BLaER1 treated with 17β-estradiol and CSF1 and Interleukin-3, amounts not matched to agents 10 nM and 100 nM (cell line): ENCODE results near the gene SLC22A14.

ENCODE experiments used
- H3K27ac ChIP-seq, 11 experiments: shearing (Covaris generic); formaldehyde crosslinking; 2 replicates each; pipeline ENCODE4 v1.8.1; 2022
- H3K27me3 ChIP-seq, 11 experiments: shearing (Covaris generic); formaldehyde crosslinking; 2 replicates each; pipeline ENCODE4 v1.8.1; 2022
- H3K36me3 ChIP-seq, 11 experiments: shearing (Covaris generic); formaldehyde crosslinking; 2 replicates each; pipeline ENCODE4 v1.8.1; 2022
- H3K4me1 ChIP-seq, 10 experiments: shearing (Covaris generic); formaldehyde crosslinking; 2 replicates each; pipeline ENCODE4 v1.8.1; 2022
- H3K4me2 ChIP-seq, 11 experiments: shearing (Covaris generic); formaldehyde crosslinking; 2 replicates each; pipeline ENCODE4 v1.8.1; 2022
- H3K4me3 ChIP-seq, 10 experiments: shearing (Covaris generic); formaldehyde crosslinking; 2 replicates each; pipeline ENCODE4 v1.8.1; 2022
- H3K9ac ChIP-seq, 11 experiments: shearing (Covaris generic); formaldehyde crosslinking; 2 replicates each; pipeline ENCODE4 v1.8.1; 2022
- H3K9me3 ChIP-seq, 11 experiments: shearing (Covaris generic); formaldehyde crosslinking; replicated peaks in 1 of 11; 2 replicates each; pipeline ENCODE4 v1.8.1; 2022
- H4K20me1 ChIP-seq, 11 experiments: shearing (Covaris generic); formaldehyde crosslinking; 2 replicates each; pipeline ENCODE4 v1.8.1; 2022
- Cebpa-rat ChIP-seq, 11 experiments: shearing (Covaris generic); IDR thresholded peaks; 2 replicates each; pipeline ENCODE4 v1.8.1; 2022

SLC22A14 gene

DNA sequence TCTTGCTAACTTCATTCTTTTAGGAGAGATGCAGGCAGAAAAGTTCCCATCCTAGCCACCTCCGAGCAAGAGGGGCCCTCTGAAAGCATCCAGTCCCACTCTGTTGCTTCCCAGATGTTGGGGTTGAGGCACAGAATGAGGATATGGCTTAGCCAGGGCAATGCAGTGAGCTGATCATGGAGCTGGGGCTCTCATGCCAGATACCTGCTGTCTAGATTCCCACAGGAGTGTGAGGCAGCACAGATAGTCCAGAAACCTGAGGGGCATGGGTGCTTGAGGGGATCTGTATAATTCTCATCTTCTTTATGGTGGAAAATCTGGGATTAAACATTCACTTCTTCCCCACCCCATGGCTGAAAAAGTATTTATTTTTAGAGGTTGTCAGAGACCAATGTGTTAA, 15.3 kb upstream of the SLC22A14 start:
- H4K20me1 ChIP-seq = peaks cover 0 to 10% (median 0%) of the 10 kb centered on the region in 11 experiments; a peak in 2 of 22 replicates
- H3K4me3 ChIP-seq = no peak overlapping the region
- peak overlapping the region in 7 of 11 experiments; percentile 31 to 71 (median 52); a peak in 10 of 22 replicates for H3K27ac ChIP-seq
- H3K36me3 ChIP-seq = peaks cover 0 to 10% (median 0%) of the 10 kb centered on the region in 11 experiments; a peak in 2 of 22 replicates
- H3K9ac ChIP-seq = no peak overlapping the region
- no peaks in the 10 kb centered on the region for H3K27me3 ChIP-seq
- H3K4me2 ChIP-seq = peak overlapping the region; percentile 1 to 96 (median 84); a peak in 20 of 22 replicates
- TF ChIP-seq Cebpa-rat (IDR thresholded peaks at IDR 0.05) = no peak
- H3K9me3 ChIP-seq = 0 out of 22 replicates have a peak, but pooled peaks cover 0 to under 1% (median 0%) of the 10 kb centered on the region in 11 experiments
- peaks cover 29 to 46% (median 36%) of the 10 kb centered on the region in 10 experiments for H3K4me1 ChIP-seq

DNA sequence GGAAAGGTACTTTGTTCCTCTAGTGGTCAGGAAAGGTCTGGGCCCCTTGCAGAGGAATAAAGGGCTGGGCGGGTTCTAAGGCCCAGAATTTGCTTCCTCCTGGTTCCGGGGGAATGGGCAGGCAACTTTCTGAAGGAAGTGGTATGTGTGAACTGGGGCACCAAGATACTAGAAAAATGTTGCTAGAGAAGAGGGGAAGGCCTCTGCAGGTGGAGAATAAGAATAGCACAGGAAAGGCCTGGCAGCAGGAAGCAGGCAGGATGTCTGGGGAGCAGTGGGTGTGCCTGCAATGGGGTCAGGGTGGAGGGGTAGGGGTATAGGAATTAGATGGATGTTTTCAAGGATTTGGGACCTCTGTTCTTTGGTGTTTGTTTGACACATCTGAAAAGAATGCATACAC, 14.4 kb upstream of the SLC22A14 start:
- peak overlapping the region in 6 of 11 experiments; percentile 5 to 53 (median 34); a peak in 9 of 22 replicates for H3K9ac ChIP-seq
- peak overlapping the region in 9 of 11 experiments; percentile 10 to 71 (median 54); a peak in 15 of 22 replicates for H3K27ac ChIP-seq
- no peaks in the 10 kb centered on the region for H3K27me3 ChIP-seq
- H3K9me3 ChIP-seq = 0 out of 22 replicates have a peak, but pooled peaks cover 0 to under 1% (median 0%) of the 10 kb centered on the region in 11 experiments
- peaks cover 0 to 10% (median 0%) of the 10 kb centered on the region in 11 experiments; a peak in 2 of 22 replicates for H3K36me3 ChIP-seq
- H3K4me3 ChIP-seq = peak overlapping the region in 2 of 10 experiments; percentile 7 to 12; a peak in 2 of 20 replicates
- peaks cover 0 to 10% (median 0%) of the 10 kb centered on the region in 11 experiments; a peak in 1 of 22 replicates for H4K20me1 ChIP-seq
- peak overlapping the region; percentile 64 to 96 (median 84) for H3K4me2 ChIP-seq
- H3K4me1 ChIP-seq = peaks cover 29 to 54% (median 45%) of the 10 kb centered on the region in 10 experiments
- no peak for TF ChIP-seq Cebpa-rat (IDR thresholded peaks at IDR 0.05)

DNA sequence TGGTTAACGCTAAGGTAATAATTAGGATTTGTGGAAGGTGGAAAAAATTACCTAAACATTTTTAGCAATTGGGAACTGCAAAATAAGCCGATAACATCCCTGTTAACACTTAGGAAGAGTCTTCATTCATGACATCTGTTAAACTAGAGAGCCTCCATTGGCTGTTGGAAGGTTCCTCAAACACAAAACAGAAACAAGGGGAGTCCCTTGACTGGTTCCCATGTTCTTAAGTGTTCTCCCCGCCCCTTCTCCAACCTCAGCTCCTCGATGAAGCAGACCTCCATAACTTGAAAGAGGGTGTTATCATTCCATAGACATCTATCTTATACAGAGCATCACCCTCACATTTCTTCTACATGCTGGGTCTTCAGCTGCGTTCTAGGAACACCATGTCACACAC, 14.0 kb upstream of the SLC22A14 start:
- Histone ChIP-seq H3K4me1 (peaks cover 29 to 59% (median 49%) of the 10 kb centered on the region in 10 experiments), H3K27ac (peak overlapping the region in 9 of 11 experiments; percentile 10 to 71 (median 54); a peak in 17 of 22 replicates)
- no peak for TF ChIP-seq Cebpa-rat (IDR thresholded peaks at IDR 0.05)

DNA sequence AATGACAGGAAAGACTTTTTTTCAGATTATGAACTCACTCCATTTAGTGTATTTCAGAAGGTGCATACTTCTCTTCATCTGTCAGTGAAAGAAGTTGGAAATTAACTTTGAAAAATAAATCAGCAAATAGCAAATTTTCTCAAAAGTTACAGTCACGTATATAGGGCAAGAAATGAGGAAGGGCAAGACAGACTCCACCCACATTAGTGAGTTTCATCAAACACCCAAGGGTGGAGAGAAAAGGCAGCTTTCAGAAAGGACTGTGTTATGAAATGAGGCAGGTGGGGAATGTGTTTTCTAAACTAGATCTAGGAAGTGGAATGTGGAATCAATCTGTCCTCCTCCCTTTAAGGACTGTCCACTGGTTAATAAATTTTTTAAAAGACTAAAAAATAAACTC, 13.6 kb upstream of the SLC22A14 start:
- Histone ChIP-seq H3K4me1 (peaks cover 29 to 63% (median 53%) of the 10 kb centered on the region in 10 experiments), H3K27me3 (no peaks in the 10 kb centered on the region), H3K9me3 (peaks cover 0 to 9% (median 0%) of the 10 kb centered on the region in 11 experiments; a peak in 2 of 22 replicates), H3K36me3 (peaks cover 0 to 10% (median 0%) of the 10 kb centered on the region in 11 experiments; a peak in 2 of 22 replicates), H3K4me2 (peak overlapping the region; percentile 64 to 96 (median 84)), H4K20me1 (peaks cover 0 to 10% (median 0%) of the 10 kb centered on the region in 11 experiments; a peak in 1 of 22 replicates), H3K4me3 (peak overlapping the region in 2 of 10 experiments; percentile 19 to 23; a peak in 4 of 20 replicates), H3K9ac (peak overlapping the region in 6 of 11 experiments; percentile 4 to 41 (median 20); a peak in 5 of 22 replicates), H3K27ac (peak overlapping the region in 9 of 11 experiments; percentile 10 to 71 (median 54); a peak in 18 of 22 replicates)
- TF ChIP-seq Cebpa-rat (IDR thresholded peaks at IDR 0.05) = no peak

More for the DNA sequence above, 14.0 kb upstream of the SLC22A14 start:
- Histone ChIP-seq H3K4me3 (peak overlapping the region in 2 of 10 experiments; percentile 19 to 23; a peak in 5 of 20 replicates), H3K36me3 (peaks cover 0 to 10% (median 0%) of the 10 kb centered on the region in 11 experiments; a peak in 2 of 22 replicates), H3K9me3 (peaks cover 0 to 5% (median 0%) of the 10 kb centered on the region in 11 experiments; a peak in 2 of 22 replicates), H3K27me3 (no peaks in the 10 kb centered on the region), H4K20me1 (peaks cover 0 to 10% (median 0%) of the 10 kb centered on the region in 11 experiments; a peak in 1 of 22 replicates), H3K9ac (peak overlapping the region in 5 of 11 experiments; percentile 4 to 41 (median 19); a peak in 6 of 22 replicates), H3K4me2 (peak overlapping the region; percentile 64 to 96 (median 84))

DNA sequence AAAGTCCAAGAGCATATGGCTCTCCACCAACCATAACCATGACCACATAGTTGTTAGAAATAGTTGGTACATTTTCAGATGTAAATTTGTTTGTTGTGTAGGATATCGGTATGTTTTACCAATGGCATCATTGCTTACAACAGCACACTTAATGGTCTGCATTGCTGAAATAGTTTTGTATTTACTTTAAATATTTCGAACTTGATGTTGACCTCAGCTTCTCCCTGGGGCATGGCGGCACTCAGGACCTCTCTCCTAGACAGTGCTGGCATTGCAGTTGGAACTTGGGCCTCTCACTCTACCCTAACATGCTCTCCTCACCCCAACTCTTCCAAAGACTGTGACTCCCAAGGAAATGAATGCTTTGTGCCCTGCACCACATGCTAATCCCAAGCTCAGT, 11.5 kb upstream of the SLC22A14 start:
- no peak overlapping the region for H3K4me2 ChIP-seq
- no peak overlapping the region for H3K4me3 ChIP-seq
- H3K9ac ChIP-seq = no peak overlapping the region
- H3K27ac ChIP-seq = no peak overlapping the region
- H3K36me3 ChIP-seq = peaks cover 0 to 26% (median 0%) of the 10 kb centered on the region in 11 experiments; a peak in 5 of 22 replicates
- peaks cover 29 to 60% (median 53%) of the 10 kb centered on the region in 10 experiments for H3K4me1 ChIP-seq
- no peaks in the 10 kb centered on the region for H4K20me1 ChIP-seq
- no peak for TF ChIP-seq Cebpa-rat (IDR thresholded peaks at IDR 0.05)
- H3K9me3 ChIP-seq = peaks cover 0 to 12% (median 0%) of the 10 kb centered on the region in 11 experiments; a peak in 2 of 22 replicates
- H3K27me3 ChIP-seq = no peaks in the 10 kb centered on the region

DNA sequence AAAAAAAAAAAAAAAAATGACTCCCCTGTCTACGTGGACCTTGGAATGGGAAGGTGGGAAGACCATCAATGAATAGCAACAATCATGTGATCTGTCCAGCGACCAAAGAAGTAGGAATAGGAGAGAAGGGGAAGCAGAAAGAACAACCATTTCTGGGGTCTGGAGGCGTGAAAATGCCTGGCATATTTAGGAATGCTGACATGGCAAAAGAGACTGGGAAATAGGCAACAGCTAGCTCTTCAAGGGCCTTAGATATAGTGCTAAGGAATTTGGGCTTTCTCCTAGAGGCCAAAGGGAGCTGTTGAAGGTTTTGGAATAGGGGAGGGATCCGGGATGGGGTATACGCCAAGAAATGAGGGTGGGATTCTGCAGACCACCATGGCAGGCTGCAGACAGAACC, 10.5 kb upstream of the SLC22A14 start:
- H3K9me3 ChIP-seq = peaks cover 0 to 12% (median 0%) of the 10 kb centered on the region in 11 experiments; a peak in 2 of 22 replicates
- H3K9ac ChIP-seq = no peak overlapping the region
- H3K36me3 ChIP-seq = peaks cover 0 to 36% (median 0%) of the 10 kb centered on the region in 11 experiments; a peak in 5 of 22 replicates
- H3K27me3 ChIP-seq = no peaks in the 10 kb centered on the region
- peak overlapping the region in 8 of 11 experiments; percentile 46 to 77 (median 58); a peak in 12 of 22 replicates for H3K4me2 ChIP-seq
- no peak overlapping the region for H3K4me3 ChIP-seq
- H3K4me1 ChIP-seq = peaks cover 27 to 53% (median 50%) of the 10 kb centered on the region in 10 experiments
- H3K27ac ChIP-seq = peak overlapping the region in 2 of 11 experiments; percentile 4 to 29; a peak in 2 of 22 replicates
- no peak for TF ChIP-seq Cebpa-rat (IDR thresholded peaks at IDR 0.05)
- no peaks in the 10 kb centered on the region for H4K20me1 ChIP-seq

DNA sequence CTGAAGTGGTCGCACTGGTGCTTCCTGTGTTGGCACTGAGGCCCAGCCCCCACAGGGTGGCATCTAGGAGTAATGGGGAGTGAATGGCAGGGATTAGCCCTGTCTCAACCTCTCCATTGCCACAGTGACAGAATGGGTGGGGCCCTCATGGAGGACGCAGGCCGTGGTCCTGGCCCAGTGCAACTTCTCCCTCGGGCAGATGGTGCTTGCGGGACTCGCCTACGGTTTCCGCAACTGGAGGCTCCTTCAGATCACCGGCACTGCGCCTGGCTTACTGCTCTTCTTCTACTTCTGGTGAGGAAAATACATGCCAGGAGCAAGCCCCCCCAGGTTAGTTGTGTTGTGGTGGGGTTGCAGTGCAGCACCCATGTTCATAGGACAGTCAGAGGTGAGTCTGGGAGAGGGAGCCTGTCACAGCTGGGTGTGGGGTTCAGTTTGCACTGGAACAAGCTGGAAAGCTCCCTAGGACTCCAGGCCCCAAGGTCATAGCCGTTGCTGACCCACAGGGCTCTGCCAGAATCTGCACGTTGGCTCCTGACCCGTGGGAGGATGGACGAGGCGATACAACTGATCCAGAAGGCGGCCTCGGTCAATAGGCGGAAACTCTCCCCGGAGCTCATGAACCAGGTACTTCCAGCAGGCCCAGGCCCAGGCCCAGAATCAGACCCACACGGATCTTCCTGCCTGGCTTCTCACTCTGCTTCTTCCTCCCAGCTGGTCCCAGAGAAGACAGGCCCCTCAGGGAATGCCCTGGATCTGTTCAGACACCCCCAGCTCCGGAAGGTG, 7.0 kb upstream of the SLC22A14 start:
- Histone ChIP-seq H3K36me3 (peaks cover 0 to 52% (median 0%) of the 10 kb centered on the region in 11 experiments; a peak in 5 of 22 replicates), H3K9ac (no peak overlapping the region), H3K4me3 (no peak overlapping the region), H3K27ac (no peak overlapping the region), H3K27me3 (no peaks in the 10 kb centered on the region), H4K20me1 (no peaks in the 10 kb centered on the region), H3K4me2 (no peak overlapping the region), H3K9me3 (peaks cover 0 to 12% (median 0%) of the 10 kb centered on the region in 11 experiments; a peak in 2 of 22 replicates), H3K4me1 (peaks cover 0 to 23% (median 21%) of the 10 kb centered on the region in 10 experiments; a peak in 15 of 20 replicates)
- no peak for TF ChIP-seq Cebpa-rat (IDR thresholded peaks at IDR 0.05)

DNA sequence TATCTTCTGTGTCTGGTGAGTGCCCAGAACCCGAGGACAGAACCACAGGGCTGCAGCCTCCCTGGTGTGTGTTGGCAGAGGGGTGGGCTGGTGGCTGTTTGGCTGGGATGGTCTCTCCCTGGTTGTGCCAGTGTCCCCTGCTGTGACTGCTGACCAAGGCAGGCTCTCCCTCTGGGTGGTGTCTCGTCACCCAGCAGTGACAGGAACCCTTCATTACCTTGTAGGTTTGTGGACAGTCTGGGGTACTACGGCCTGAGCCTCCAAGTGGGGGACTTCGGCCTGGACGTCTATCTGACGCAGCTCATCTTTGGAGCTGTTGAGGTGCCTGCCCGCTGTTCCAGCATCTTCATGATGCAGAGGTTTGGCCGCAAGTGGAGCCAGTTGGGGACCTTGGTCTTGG, 6.4 kb upstream of the SLC22A14 start:
- Histone ChIP-seq H3K9ac (no peak overlapping the region), H3K27ac (no peak overlapping the region), H3K36me3 (peaks cover 0 to 47% (median 0%) of the 10 kb centered on the region in 11 experiments; a peak in 5 of 22 replicates), H4K20me1 (no peaks in the 10 kb centered on the region), H3K4me1 (peaks cover 0 to 23% (median 21%) of the 10 kb centered on the region in 10 experiments; a peak in 15 of 20 replicates), H3K9me3 (peaks cover 0 to 12% (median 0%) of the 10 kb centered on the region in 11 experiments; a peak in 2 of 22 replicates), H3K4me3 (no peak overlapping the region), H3K27me3 (no peaks in the 10 kb centered on the region), H3K4me2 (no peak overlapping the region)
- TF ChIP-seq Cebpa-rat (IDR thresholded peaks at IDR 0.05) = no peak
